ENCODE data around the gene ZP3.
"Not testable (repeated sequence)": the region's sequence is repeated elsewhere in the genome, so short reads cannot be mapped to it uniquely, and the experiment has no call there.

The ZP3 gene

GRCh38 chr7:76485822-76486610 is 61.3 kb downstream of the ZP3 start:
- not testable (repeated sequence) for DNase-seq (ENCODE audit: low spot score)

- DNase-seq (ENCODE audit: low spot score): not testable (repeated sequence)
Observed at GRCh38 chr7:76486618-76487017, 61.9 kb downstream of the ZP3 start.

DNA sequence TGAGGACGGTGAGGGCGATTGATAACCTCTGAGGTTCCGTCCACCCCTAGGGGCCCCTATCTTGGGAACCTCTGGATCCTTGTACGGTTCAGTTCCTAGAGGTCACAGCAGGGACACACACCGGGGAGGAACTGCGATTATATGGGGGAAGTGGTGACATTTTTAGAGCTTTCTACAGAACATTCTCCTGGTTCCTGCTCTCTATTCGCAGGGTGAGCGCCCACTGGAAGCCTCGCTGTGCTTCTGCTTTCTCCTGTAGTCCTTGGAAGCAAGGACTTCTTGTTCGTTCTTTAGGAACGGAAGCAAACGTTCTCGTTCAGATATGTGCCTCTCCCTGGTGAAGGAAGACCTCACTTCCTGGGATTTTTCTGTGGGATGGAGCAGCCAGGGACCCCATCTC is 63.2 kb downstream of the ZP3 start:
- DNase-seq (ENCODE audit: low spot score): not testable (repeated sequence)
